ENCODE results near the gene SCYGR3. TPM values are rescaled to one million over a fixed set of nuclear protein-coding genes. Genes with fewer than 3 reads are reported as not detected.

SCYGR3 gene
- total RNA-seq, 1 donor from 2014 or later = not detected

DNA sequence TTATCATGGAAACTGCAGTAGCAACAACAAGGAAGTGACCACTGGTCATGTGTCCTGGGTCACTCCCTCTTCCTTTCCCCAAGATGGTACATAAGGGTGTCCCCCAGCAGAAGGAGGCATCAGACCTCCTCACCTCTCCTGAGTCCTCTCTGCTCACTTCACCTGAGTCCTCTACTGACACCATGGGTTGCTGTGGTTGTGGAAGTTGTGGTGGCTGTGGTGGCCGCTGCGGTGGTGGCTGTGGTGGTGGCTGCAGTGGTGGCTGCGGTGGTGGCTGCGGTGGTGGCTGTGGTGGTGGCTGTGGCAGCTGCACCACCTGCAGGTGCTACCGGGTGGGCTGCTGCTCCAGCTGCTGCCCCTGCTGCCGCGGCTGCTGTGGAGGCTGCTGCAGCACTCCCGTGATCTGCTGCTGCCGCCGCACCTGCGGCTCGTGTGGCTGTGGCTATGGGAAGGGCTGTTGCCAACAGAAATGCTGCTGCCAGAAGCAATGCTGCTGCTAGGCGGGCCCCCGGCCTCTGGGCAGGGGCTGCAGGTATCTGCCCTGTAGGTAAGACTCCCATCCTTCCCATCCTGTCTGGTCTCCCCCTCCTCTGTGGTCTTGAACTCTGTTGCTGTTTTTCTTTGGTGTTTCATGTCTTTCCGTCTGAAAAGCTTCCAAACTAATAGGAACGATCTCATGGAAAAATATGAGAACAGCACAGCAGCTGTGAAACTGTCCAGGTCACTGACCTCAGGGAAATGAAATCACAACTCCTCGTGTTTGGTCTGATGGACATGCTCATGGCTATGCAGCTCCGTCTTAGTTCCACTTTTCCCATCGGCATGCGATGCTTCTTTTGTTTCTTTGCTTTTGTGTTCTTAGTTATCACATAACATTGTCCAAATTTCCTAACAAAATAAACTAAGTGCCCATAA lies 2.9 kb upstream of the SCYGR3 start, which contains the start of gene SCYGR4:
Gene SCYGR4 (plus strand): TSS at position 183 of the 915 bp plus-strand sequence. CDS start 0 bp downstream, at position 183.
- H3K27me3 ChIP-seq (ENCODE audit: control insufficient read depth, insufficient read depth, low read length) = no peaks in the 10 kb centered on the region
- no peak for DNase-seq (ENCODE audit: low read depth)
- H3K4me3 ChIP-seq (ENCODE audit: low read depth, low read length) = no peak within 1 kb of the TSS
- TF ChIP-seq, protein P1, sequence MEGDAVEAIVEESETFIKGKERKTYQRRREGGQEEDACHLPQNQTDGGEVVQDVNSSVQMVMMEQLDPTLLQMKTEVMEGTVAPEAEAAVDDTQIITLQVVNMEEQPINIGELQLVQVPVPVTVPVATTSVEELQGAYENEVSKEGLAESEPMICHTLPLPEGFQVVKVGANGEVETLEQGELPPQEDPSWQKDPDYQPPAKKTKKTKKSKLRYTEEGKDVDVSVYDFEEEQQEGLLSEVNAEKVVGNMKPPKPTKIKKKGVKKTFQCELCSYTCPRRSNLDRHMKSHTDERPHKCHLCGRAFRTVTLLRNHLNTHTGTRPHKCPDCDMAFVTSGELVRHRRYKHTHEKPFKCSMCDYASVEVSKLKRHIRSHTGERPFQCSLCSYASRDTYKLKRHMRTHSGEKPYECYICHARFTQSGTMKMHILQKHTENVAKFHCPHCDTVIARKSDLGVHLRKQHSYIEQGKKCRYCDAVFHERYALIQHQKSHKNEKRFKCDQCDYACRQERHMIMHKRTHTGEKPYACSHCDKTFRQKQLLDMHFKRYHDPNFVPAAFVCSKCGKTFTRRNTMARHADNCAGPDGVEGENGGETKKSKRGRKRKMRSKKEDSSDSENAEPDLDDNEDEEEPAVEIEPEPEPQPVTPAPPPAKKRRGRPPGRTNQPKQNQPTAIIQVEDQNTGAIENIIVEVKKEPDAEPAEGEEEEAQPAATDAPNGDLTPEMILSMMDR (IDR thresholded peaks at IDR 0.05; ENCODE audit: insufficient read depth, low read length, poor library complexity, severe bottlenecking) = no peak
- H3K36me3 ChIP-seq (ENCODE audit: control insufficient read depth, insufficient read depth, low read length) = no peaks in the 10 kb centered on the region

DNA sequence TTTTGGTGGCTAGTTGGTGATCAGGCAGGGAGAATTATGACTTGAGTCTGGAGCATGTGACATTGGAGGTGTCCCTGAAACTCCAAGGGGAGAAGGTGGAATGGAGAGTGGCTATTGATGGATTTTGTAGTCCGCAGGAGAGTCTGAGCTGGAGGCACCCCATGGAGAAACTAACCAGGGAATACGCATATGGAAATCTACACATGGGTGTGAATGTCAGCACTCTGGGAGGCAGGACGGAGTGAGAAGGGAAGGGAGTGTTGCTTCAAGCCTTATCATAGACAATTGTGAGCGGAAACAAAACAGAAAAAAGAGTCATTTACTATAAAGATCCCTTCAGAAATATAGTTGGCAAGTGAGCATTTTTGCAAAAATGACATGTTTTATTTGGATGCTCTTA lies 2.0 kb upstream of the SCYGR3 start:
- no peaks in the 10 kb centered on the region for H3K27me3 ChIP-seq (ENCODE audit: control insufficient read depth, insufficient read depth, low read length)
- DNase-seq (ENCODE audit: low read depth) = no peak
- H3K36me3 ChIP-seq (ENCODE audit: control insufficient read depth, insufficient read depth, low read length) = no peaks in the 10 kb centered on the region
- no peak overlapping the region for H3K4me3 ChIP-seq (ENCODE audit: low read depth, low read length)
- TF ChIP-seq, protein P1 (IDR thresholded peaks at IDR 0.05; ENCODE audit: insufficient read depth, low read length, poor library complexity, severe bottlenecking) = no peak

DNA sequence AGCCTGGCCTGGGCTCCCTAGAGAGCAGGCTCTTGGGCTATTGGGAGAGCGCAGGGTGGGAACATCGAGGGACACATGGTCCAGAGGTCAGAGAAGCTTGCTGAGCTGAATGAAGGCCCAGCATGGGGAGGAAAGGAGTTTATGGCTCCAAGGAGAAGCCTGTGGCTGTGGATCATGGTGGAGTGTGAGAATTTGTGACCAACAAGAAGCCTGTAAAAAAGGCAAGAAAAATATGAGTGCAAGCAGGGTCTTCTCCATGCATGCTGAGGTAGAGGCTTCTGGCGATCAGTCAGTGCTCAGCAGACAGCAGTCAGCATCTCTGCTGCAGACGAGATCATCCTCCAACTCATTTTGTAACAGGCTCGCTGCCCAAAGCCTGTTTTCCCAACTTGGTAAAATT lies 1.3 kb upstream of the SCYGR3 start:
- Histone ChIP-seq H3K36me3 (ENCODE audit: control insufficient read depth, insufficient read depth, low read length) (no peaks in the 10 kb centered on the region), H3K4me3 (ENCODE audit: low read depth, low read length) (no peak overlapping the region), H3K27me3 (ENCODE audit: control insufficient read depth, insufficient read depth, low read length) (no peaks in the 10 kb centered on the region)
- DNase-seq (ENCODE audit: low read depth) = no peak
- TF ChIP-seq, protein P1 (IDR thresholded peaks at IDR 0.05; ENCODE audit: insufficient read depth, low read length, poor library complexity, severe bottlenecking) = no peak

DNA sequence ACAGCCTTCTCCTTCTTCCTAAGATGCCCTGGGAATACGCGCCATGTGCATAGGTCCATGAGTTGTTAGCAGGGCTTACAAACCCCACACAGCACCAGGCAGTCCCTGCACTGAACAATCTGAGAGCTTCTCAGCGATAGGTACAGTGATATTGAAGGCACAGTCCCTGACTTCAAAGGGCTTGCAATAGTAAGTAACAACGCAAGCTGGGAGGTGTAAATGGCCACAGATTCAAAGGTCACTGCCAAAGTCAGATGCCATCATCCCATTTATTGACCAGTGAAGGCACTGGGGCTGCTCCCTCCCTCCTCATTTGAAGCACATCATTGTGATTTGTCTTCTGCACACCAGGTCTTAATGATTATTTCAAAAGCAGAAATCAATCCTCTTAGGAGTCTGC lies 541 bp upstream of the SCYGR3 start:
- no peak for DNase-seq (ENCODE audit: low read depth)
- TF ChIP-seq, protein P1 (IDR thresholded peaks at IDR 0.05; ENCODE audit: insufficient read depth, low read length, poor library complexity, severe bottlenecking) = no peak
- Histone ChIP-seq H3K4me3 (ENCODE audit: low read depth, low read length) (no peak overlapping the region), H3K36me3 (ENCODE audit: control insufficient read depth, insufficient read depth, low read length) (no peaks in the 10 kb centered on the region), H3K27me3 (ENCODE audit: control insufficient read depth, insufficient read depth, low read length) (no peaks in the 10 kb centered on the region)

DNA sequence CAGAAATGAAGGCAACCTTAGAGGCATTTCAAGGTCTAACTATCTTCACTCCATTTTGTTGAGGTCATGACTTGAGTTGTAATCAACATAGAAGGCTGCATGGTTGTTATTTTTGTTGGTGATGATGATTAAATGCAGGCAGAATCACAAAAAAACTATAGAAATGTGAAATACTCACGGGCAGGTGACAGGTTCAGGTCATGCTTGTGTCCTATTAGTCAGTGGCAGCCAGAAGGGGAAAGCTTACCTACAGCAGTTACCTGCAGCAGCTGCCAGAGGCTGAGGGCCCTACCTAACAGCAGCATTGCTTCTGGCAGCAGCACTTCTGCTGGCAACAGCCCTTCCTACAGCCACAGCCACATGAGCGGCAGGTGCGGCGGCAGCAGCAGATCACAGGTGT lies 394 bp downstream of the SCYGR3 start:
- no peak overlapping the region for H3K4me3 ChIP-seq (ENCODE audit: low read depth, low read length)
- TF ChIP-seq, protein P1 (IDR thresholded peaks at IDR 0.05; ENCODE audit: insufficient read depth, low read length, poor library complexity, severe bottlenecking) = no peak
- H3K36me3 ChIP-seq (ENCODE audit: control insufficient read depth, insufficient read depth, low read length) = no peaks in the 10 kb centered on the region
- no peak for DNase-seq (ENCODE audit: low read depth)
- H3K27me3 ChIP-seq (ENCODE audit: control insufficient read depth, insufficient read depth, low read length) = no peaks in the 10 kb centered on the region

Measured in kidney epithelial cell (primary cell).